Measurements from ENCODE around the gene NUBPL.
A peak's percentile ranks its signal among the peaks of the same experiment; 100 is the strongest.

NUBPL gene

DNA sequence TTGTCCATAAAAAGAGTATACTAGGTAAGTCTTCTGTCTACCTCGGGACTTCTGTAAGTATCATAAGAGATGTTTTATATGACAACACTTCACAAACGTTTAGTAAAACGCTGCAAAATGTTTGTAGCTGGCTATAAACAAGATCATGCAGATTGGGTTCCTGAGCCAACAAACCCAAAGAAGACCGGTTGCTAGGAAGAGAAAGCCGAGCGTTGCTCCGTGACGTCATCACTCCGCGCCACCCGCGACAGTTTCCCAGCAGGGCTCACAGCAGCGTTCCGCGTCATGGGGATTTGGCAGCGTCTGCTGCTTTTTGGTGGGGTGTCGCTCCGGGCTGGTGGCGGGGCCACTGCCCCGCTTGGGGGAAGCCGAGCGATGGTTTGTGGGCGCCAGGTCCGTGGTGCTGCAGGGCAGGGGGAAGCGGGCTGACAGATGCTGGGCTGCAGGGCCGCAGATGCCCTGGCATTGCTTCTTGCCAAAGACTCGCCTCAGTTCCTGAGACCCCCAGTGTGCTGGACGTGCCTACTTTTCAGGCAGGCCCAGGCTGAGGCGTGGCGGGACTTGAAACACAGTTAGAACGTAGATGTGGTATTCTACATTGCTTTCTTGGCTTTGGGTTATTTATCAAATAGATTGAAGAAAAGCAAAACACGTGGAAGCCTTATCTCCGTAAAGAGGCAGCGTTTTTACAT, at the start of gene NUBPL:
Gene NUBPL (plus strand): TSS at position 250 of the 692 bp plus-strand sequence. CDS start 36 bp downstream, at position 286.
- TF ChIP-seq ZBTB7A (IDR thresholded peaks at IDR 0.05; ENCODE audit: low read depth) (peak; percentile 57; the same call in 1 of the 2 replicates), CREB1 (IDR thresholded peaks at IDR 0.05; ENCODE audit: low read depth) (peak; percentile 93), RAD21 (IDR thresholded peaks at IDR 0.05; ENCODE audit: low read depth) (no peak), EGR1 (IDR thresholded peaks at IDR 0.05) (no peak), TEAD4 (IDR thresholded peaks at IDR 0.05) (no peak; the same call in 1 of the 2 replicates), EP300 (IDR thresholded peaks at IDR 0.05; ENCODE audit: borderline replicate concordance) (peak; percentile 23; the same call in 1 of the 2 replicates), TCF12 (IDR thresholded peaks at IDR 0.05; ENCODE audit: low read depth) (peak; percentile 65), YY1 (IDR thresholded peaks at IDR 0.05; ENCODE audit: low read depth) (peak; percentile 69), USF1 (IDR thresholded peaks at IDR 0.05) (no peak), NFIC (IDR thresholded peaks at IDR 0.05) (peak; percentile 77), FOXM1 (IDR thresholded peaks at IDR 0.05; ENCODE audit: borderline replicate concordance, low read depth) (0 out of 2 replicates have a peak, but pooled peaks have one; percentile 32), MAX (IDR thresholded peaks at IDR 0.05) (peak; percentile 64), TAF1 (IDR thresholded peaks at IDR 0.05; ENCODE audit: low read depth) (peak; percentile 75), CEBPB (IDR thresholded peaks at IDR 0.05) (no peak)
- TF ChIP-seq, protein P1, sequence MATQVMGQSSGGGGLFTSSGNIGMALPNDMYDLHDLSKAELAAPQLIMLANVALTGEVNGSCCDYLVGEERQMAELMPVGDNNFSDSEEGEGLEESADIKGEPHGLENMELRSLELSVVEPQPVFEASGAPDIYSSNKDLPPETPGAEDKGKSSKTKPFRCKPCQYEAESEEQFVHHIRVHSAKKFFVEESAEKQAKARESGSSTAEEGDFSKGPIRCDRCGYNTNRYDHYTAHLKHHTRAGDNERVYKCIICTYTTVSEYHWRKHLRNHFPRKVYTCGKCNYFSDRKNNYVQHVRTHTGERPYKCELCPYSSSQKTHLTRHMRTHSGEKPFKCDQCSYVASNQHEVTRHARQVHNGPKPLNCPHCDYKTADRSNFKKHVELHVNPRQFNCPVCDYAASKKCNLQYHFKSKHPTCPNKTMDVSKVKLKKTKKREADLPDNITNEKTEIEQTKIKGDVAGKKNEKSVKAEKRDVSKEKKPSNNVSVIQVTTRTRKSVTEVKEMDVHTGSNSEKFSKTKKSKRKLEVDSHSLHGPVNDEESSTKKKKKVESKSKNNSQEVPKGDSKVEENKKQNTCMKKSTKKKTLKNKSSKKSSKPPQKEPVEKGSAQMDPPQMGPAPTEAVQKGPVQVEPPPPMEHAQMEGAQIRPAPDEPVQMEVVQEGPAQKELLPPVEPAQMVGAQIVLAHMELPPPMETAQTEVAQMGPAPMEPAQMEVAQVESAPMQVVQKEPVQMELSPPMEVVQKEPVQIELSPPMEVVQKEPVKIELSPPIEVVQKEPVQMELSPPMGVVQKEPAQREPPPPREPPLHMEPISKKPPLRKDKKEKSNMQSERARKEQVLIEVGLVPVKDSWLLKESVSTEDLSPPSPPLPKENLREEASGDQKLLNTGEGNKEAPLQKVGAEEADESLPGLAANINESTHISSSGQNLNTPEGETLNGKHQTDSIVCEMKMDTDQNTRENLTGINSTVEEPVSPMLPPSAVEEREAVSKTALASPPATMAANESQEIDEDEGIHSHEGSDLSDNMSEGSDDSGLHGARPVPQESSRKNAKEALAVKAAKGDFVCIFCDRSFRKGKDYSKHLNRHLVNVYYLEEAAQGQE (IDR thresholded peaks at IDR 0.05; ENCODE audit: low read depth) = no peak

DNA sequence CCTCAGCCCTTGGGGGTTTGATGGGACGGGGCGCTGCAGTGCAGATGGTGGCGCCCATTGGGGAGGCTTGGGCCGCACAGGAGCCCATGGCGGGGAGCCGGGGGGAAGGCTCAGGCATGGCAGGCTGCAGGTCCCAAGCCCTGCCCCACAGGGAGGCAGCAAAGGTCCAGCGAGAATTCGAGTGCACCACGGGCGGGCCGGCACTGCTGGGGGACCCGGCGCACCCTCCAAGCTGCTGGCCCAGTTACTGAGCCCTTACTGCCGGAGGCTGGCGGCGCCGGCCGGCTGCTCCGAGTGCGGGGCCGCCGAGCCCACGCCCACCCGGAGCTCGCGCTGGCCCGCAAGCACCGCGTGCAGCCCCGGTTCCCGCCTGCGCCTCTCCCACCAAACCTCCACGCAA, 34.1 kb upstream of the NUBPL start:
- TF ChIP-seq CEBPB (IDR thresholded peaks at IDR 0.05) = no peak
- TF ChIP-seq TEAD4 (IDR thresholded peaks at IDR 0.05) = no peak
- no peak for TF ChIP-seq EP300 (IDR thresholded peaks at IDR 0.05; ENCODE audit: borderline replicate concordance)
- no peak for TF ChIP-seq RAD21 (IDR thresholded peaks at IDR 0.05; ENCODE audit: low read depth)
- TF ChIP-seq EGR1 (IDR thresholded peaks at IDR 0.05) = no peak
- no peak for TF ChIP-seq CREB1 (IDR thresholded peaks at IDR 0.05; ENCODE audit: low read depth)
- TF ChIP-seq NFIC (IDR thresholded peaks at IDR 0.05) = no peak
- no peak for TF ChIP-seq USF1 (IDR thresholded peaks at IDR 0.05)
- TF ChIP-seq MAX (IDR thresholded peaks at IDR 0.05) = no peak
- TF ChIP-seq, protein P1 (IDR thresholded peaks at IDR 0.05; ENCODE audit: low read depth) = no peak
- no peak for TF ChIP-seq YY1 (IDR thresholded peaks at IDR 0.05; ENCODE audit: low read depth)
- no peak for TF ChIP-seq TCF12 (IDR thresholded peaks at IDR 0.05; ENCODE audit: low read depth)

- TF ChIP-seq CREB1 (IDR thresholded peaks at IDR 0.05; ENCODE audit: low read depth) = no peak
- TF ChIP-seq USF1 (IDR thresholded peaks at IDR 0.05) = no peak
- TF ChIP-seq TEAD4 (IDR thresholded peaks at IDR 0.05) = no peak
- TF ChIP-seq, protein P1 (IDR thresholded peaks at IDR 0.05; ENCODE audit: low read depth) = no peak
- TF ChIP-seq NFIC (IDR thresholded peaks at IDR 0.05) = no peak
- no peak for TF ChIP-seq MAX (IDR thresholded peaks at IDR 0.05)
- TF ChIP-seq CEBPB (IDR thresholded peaks at IDR 0.05) = no peak
- no peak for TF ChIP-seq RAD21 (IDR thresholded peaks at IDR 0.05; ENCODE audit: low read depth)
- TF ChIP-seq FOXM1 (IDR thresholded peaks at IDR 0.05; ENCODE audit: borderline replicate concordance, low read depth) = no peak
- no peak for TF ChIP-seq EGR1 (IDR thresholded peaks at IDR 0.05)
- TF ChIP-seq YY1 (IDR thresholded peaks at IDR 0.05; ENCODE audit: low read depth) = no peak
- TF ChIP-seq ZBTB7A (IDR thresholded peaks at IDR 0.05; ENCODE audit: low read depth) = no peak
- no peak for TF ChIP-seq TAF1 (IDR thresholded peaks at IDR 0.05; ENCODE audit: low read depth)
- no peak for TF ChIP-seq EP300 (IDR thresholded peaks at IDR 0.05; ENCODE audit: borderline replicate concordance)
- no peak for TF ChIP-seq TCF12 (IDR thresholded peaks at IDR 0.05; ENCODE audit: low read depth)
These were observed 33.7 kb upstream of the NUBPL start for GRCh38 chr14:31527546-31527945.
